CD4-positive, alpha-beta memory T cell (primary cell): ENCODE data around the gene PPP2R5B. TPM values are rescaled to one million over a fixed set of nuclear protein-coding genes. Genes with fewer than 3 reads are reported as not detected.

Experiments used
- CTCF ChIA-PET: fragments of 350-600 bp; sonication (Branson Sonifier 250); formaldehyde crosslinking; loops from one replicate; lab custom pipeline; 2021; ENCODE audit warnings: inconsistent platforms; ENCODE audit not compliant: partially characterized antibody; lab: Charles Lee
- POLR2A ChIA-PET: fragments of 350-600 bp; sonication (Branson Sonifier 250); formaldehyde crosslinking; loops from one replicate; lab custom pipeline; 2021; ENCODE audit not compliant: partially characterized antibody; lab: Charles Lee
- DNase-seq, 5 donors: peaks; one replicate each; pipeline versions ENCODE4 v3.0.0 to v3.0.0-alpha.2; 2020 to 2022; ENCODE audit warnings: mixed read lengths in 1 of 5
- H3K27ac ChIP-seq: one replicate; pipeline ENCODE4 v1.7.0; 2013; ENCODE audit warnings: low read depth, low read length
- H3K27me3 ChIP-seq: 2 replicates; pipeline ENCODE4 v1.7.0; 2013; ENCODE audit warnings: mild to moderate bottlenecking, low read length, moderate library complexity; ENCODE audit not compliant: insufficient read depth
- H3K36me3 ChIP-seq: 2 replicates; pipeline ENCODE4 v1.7.0; 2013; ENCODE audit warnings: mild to moderate bottlenecking, low read length, moderate library complexity; ENCODE audit not compliant: insufficient read depth
- H3K4me1 ChIP-seq: 2 replicates; pipeline ENCODE4 v1.7.0; 2013; ENCODE audit warnings: mild to moderate bottlenecking, low read length, moderate library complexity; ENCODE audit not compliant: insufficient read depth
- H3K4me3 ChIP-seq, 2 donors: one replicate each; pipeline ENCODE4 v1.7.0; 2013; ENCODE audit warnings: low read length in 2 of 2, mild to moderate bottlenecking in 1 of 2
- H3K9me3 ChIP-seq, 2 donors: one replicate each; pipeline ENCODE4 v1.7.0; 2013; ENCODE audit warnings: low read length in 2 of 2, control low read depth in 1 of 2; ENCODE audit not compliant: control insufficient read depth in 1 of 2
- H3K27ac Mint-ChIP-seq, 7 donors: one replicate each; pipeline ENCODE4 v1.8.0; 2020 to 2021; ENCODE audit warnings: mixed read lengths in 7 of 7, mild to moderate bottlenecking in 6 of 7, inconsistent platforms in 3 of 7, moderate library complexity in 3 of 7
- H3K27me3 Mint-ChIP-seq, 2 donors: one replicate each; pipeline ENCODE4 v1.8.0; 2020 to 2021; ENCODE audit warnings: mixed read lengths in 2 of 2
- H3K36me3 Mint-ChIP-seq, 2 donors: one replicate each; pipeline ENCODE4 v1.8.0; 2020 to 2021; ENCODE audit warnings: mixed read lengths in 2 of 2, inconsistent platforms in 1 of 2, mild to moderate bottlenecking in 1 of 2
- H3K4me1 Mint-ChIP-seq, 4 donors: one replicate each; pipeline ENCODE4 v1.8.0; 2020 to 2021; ENCODE audit warnings: mixed read lengths in 4 of 4, mild to moderate bottlenecking in 1 of 4
- H3K4me3 Mint-ChIP-seq, 8 donors: one replicate each; pipeline ENCODE4 v1.8.0; 2020 to 2021; ENCODE audit warnings: mixed read lengths in 8 of 8, mild to moderate bottlenecking in 7 of 8, moderate library complexity in 6 of 8, inconsistent platforms in 3 of 8
- H3K9me3 Mint-ChIP-seq, 8 donors: one replicate each; pipeline ENCODE4 v1.8.0; 2020 to 2021; ENCODE audit warnings: mixed read lengths in 8 of 8, mild to moderate bottlenecking in 5 of 8, inconsistent platforms in 3 of 8, moderate library complexity in 1 of 8
- intact Hi-C: fragments of 100-400 bp; cut with micrococcal nuclease; formaldehyde crosslinking; loops from one replicate; pipeline ENCODE4 v1.15.1; 2023
- polyA plus RNA-seq, 2 donors: library from polyadenylated mRNA; unstranded; fragments of 300-500 nt; fragmentation: Illumina TruSeq; gene quantifications; one replicate each; pipeline ENCODE4 v1.2.3, GENCODE V29; 2021
- total RNA-seq, 2 experiments: library from RNA; stranded (reverse); gene quantifications; one replicate each; pipeline ENCODE4 v1.2.3, GENCODE V29; 2021

PPP2R5B gene
- total RNA-seq = 10 to 100 TPM; 14.0 to 15.8 TPM
- polyA plus RNA-seq = 1 to 10 TPM; 5.6 to 8.8 TPM

DNA sequence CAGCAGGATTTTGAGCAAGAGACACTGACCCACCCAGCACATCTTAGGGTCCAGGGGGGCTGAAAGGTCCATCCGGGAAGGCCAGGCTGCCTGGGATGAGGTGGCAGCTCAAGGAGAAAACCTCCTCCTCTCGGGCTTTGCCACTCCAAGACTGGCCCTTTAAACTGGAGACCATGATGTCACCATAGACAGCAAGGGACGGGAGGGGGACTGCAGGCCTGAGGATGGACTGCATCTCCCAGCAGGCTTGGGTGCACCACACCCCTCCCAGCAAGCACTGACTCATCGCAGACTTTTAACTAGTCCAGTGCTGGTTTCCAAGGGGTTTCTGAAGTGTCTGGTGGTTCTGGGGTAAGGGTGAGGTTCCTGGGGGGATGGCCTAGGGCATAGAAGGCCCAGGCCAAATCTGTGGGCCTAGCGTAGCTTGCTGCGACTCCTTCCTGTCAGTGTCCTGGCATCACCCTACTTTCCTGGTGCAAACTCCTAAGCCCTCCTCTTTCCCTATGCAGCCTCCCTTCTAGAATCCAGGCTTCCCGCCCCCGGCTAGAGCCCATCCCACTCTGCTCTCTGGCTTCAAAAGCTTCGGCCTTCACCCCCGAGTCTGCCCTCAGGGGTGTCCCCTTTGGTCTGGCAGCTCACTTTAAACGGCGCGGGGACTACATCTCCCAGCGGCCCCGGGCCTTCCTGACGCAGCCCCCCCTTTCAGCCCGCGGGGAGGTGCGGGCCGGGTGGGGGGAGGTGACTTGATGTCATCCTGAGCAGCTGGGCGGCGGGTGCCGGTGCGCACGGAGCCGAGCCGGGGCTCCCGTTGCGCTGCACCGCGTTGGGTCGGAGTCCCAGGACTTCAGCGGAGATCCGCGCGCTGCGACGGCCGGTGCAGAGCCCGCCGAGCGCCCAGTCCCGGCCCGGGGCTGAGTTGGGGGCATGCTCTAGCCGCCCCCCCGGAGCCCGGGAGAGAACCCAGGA lies at the start of gene PPP2R5B:
TSS of gene PPP2R5B (plus strand) at position 746 of the 966 bp plus-strand sequence. CDS start 1,046 bp downstream, outside the sequence.
- peak within 1 kb of the TSS; percentile 61 to 85 for H3K4me3 ChIP-seq
- H3K27ac ChIP-seq = peak within 1 kb of the TSS; percentile 78
- CTCF ChIA-PET = interaction anchor here (0.9 to 1.5 kb wide), 4 partner anchors 31 to 80 kb away, joined by 3 to 4 read pairs (median 4); partner anchors contain the start of genes CDC42BPG, EHD1 and MAJIN
- peaks cover 9 to 15% (median 11%) of the 10 kb centered on the region in 4 donors for H3K4me1 Mint-ChIP-seq
- no peaks in the 10 kb centered on the region for H3K9me3 Mint-ChIP-seq
- peak; percentile 87 to 95 (median 90) for DNase-seq
- peak within 1 kb of the TSS; percentile 98 to 100 (median 99) for H3K27ac Mint-ChIP-seq
- H3K36me3 Mint-ChIP-seq = peaks cover 0 to 17% of the 10 kb centered on the region in 2 donors
- no peaks in the 10 kb centered on the region for H3K27me3 Mint-ChIP-seq
- H3K36me3 ChIP-seq = no peaks in the 10 kb centered on the region
- H3K9me3 ChIP-seq = no peaks in the 10 kb centered on the region
- POLR2A ChIA-PET = interaction anchor here (0.8 to 5.7 kb wide), 24 partner anchors 9 to 691 kb away, joined by 3 to 46 read pairs (median 7); partner anchors contain the start of genes ARL2, ATG2A, CDC42BPG and EHD1
- H3K27me3 ChIP-seq = no peaks in the 10 kb centered on the region
- H3K4me1 ChIP-seq = peaks cover 20% of the 10 kb centered on the region
- intact Hi-C loops = loop anchor here (1.0 to 2.0 kb wide), 6 partner anchors 8 to 189 kb away; partner anchors contain the start of genes CDCA5, EHD1, SNX15 and ZFPL1
- H3K4me3 Mint-ChIP-seq = peak within 1 kb of the TSS; percentile 93 to 99 (median 96)

GRCh38 chr11:64875369-64876228 lies 48.9 kb upstream of the PPP2R5B start:
- H3K4me1 Mint-ChIP-seq = peaks cover 47 to 90% (median 62%) of the 10 kb centered on the region in 4 donors

DNA sequence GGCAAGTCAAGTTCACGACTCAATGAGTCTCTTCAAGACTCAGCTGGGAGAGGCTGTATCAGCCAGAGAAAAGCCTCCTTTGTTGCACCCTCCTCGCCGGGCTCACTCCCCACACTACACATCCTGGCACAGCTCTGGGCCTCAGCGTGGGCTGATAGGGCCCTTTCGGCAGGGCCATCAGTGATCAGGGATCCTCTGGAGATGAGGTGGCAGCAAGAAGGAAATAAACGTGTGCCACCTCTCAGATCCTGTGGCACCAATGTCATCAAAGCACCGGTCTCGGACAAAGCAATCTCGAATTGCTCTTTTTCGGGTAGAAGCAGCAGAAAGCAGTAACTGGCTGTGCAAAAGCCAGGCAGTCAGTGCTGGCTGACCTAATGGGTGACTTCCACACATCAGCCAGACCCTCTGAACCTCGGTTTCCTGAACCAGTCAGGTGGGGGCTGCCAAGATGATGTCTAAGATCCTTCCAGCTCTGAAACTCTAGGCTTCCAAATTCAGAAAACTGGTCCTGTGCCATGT lies 48.2 kb upstream of the PPP2R5B start:
- Histone ChIP-seq H3K9me3 (no peaks in the 10 kb centered on the region), H3K4me3 (peak overlapping the region; percentile 82 to 99), H3K27ac (peak overlapping the region; percentile 85), H3K36me3 (peaks cover 26% of the 10 kb centered on the region), H3K27me3 (no peaks in the 10 kb centered on the region), H3K4me1 (peaks cover 77% of the 10 kb centered on the region)
- ChIA-PET POLR2A (interaction anchor here (0.8 to 31.5 kb wide), 10 partner anchors 9 to 242 kb away, joined by 3 to 2105 read pairs (median 18); partner anchors contain the start of genes CDC42BPG, RASGRP2, SF1 and ZNHIT2), CTCF (interaction anchor here (0.6 to 29.4 kb wide), 4 partner anchors 8 to 20 kb away, joined by 3 to 1245 read pairs (median 22); partner anchors contain the start of gene CDC42BPG)
- no peak for DNase-seq
- H3K4me3 Mint-ChIP-seq = peak overlapping the region; percentile 99 to 100 (median 99)
- no peaks in the 10 kb centered on the region for H3K27me3 Mint-ChIP-seq
- H3K4me1 Mint-ChIP-seq = peaks cover 48 to 90% (median 64%) of the 10 kb centered on the region in 4 donors
- peak overlapping the region; percentile 92 to 98 (median 96) for H3K27ac Mint-ChIP-seq
- intact Hi-C loops = no loop called here
- H3K9me3 Mint-ChIP-seq = peaks cover 0 to 14% (median 0%) of the 10 kb centered on the region in 8 donors
- peaks cover 36 to 59% of the 10 kb centered on the region in 2 donors for H3K36me3 Mint-ChIP-seq

More at GRCh38 chr11:64875369-64876228, 48.9 kb upstream of the PPP2R5B start:
- Mint-ChIP-seq H3K4me3 (peak overlapping the region; percentile 99 to 100 (median 99)), H3K27me3 (no peaks in the 10 kb centered on the region), H3K36me3 (peaks cover 38 to 65% of the 10 kb centered on the region in 2 donors), H3K27ac (peak overlapping the region; percentile 92 to 98 (median 96)), H3K9me3 (peaks cover 0 to 14% (median 0%) of the 10 kb centered on the region in 8 donors)
- CTCF ChIA-PET = interaction anchor here (0.6 to 29.4 kb wide), 5 partner anchors 9 to 19 kb away, joined by 3 to 1245 read pairs (median 5); partner anchors contain the start of gene CDC42BPG
- no peaks in the 10 kb centered on the region for H3K9me3 ChIP-seq
- peaks cover 77% of the 10 kb centered on the region for H3K4me1 ChIP-seq
- H3K4me3 ChIP-seq = peak overlapping the region; percentile 82 to 99
- H3K36me3 ChIP-seq = peaks cover 29% of the 10 kb centered on the region
- intact Hi-C loops = no loop called here
- no peaks in the 10 kb centered on the region for H3K27me3 ChIP-seq
- DNase-seq = no peak
- peak overlapping the region; percentile 85 for H3K27ac ChIP-seq
- POLR2A ChIA-PET = interaction anchor here (0.8 to 31.5 kb wide), 9 partner anchors 10 to 242 kb away, joined by 3 to 2105 read pairs (median 17); partner anchors contain the start of genes CDC42BPG, RASGRP2, SF1 and ZNHIT2

DNA sequence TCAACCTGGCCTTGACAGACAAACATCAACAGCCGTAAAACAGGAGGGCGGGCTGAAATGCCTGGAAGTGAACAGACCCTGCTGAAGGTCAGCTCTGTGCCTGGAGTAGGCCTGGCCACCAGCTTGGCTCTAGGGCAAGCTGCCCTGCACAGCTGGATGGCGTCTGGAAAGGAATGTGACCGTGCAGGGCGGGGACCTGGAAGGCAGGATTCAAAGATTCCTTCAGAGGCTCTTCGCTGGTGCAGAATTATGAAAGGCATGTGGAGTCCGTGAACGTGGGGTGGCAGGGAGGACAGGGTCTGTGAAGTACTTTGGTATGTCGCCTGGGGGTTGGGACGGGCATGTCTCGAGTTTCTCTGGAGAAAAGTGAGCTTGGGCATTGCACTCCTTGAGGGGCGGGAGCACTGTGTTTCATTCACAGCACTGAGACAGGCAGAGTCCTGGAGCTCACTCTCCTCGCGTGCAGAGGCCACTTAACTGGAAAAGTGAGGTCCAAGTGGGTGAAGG lies 47.6 kb upstream of the PPP2R5B start:
- peak overlapping the region; percentile 99 to 100 (median 99) for H3K4me3 Mint-ChIP-seq
- intact Hi-C loops = no loop called here
- CTCF ChIA-PET = interaction anchor here (1.8 to 29.4 kb wide), 4 partner anchors 11 to 21 kb away, joined by 5 to 1245 read pairs (median 34); partner anchors contain the start of gene CDC42BPG
- POLR2A ChIA-PET = interaction anchor here (0.8 to 31.5 kb wide), 17 partner anchors 8 to 245 kb away, joined by 3 to 2105 read pairs (median 7); partner anchors contain the start of genes CDC42BPG, FAU, MEN1 and MRPL49
- H3K27ac Mint-ChIP-seq = peak overlapping the region; percentile 92 to 98 (median 96)
- no peaks in the 10 kb centered on the region for H3K27me3 Mint-ChIP-seq
- Histone ChIP-seq H3K36me3 (peaks cover 20% of the 10 kb centered on the region), H3K9me3 (no peaks in the 10 kb centered on the region), H3K27ac (peak overlapping the region; percentile 85), H3K27me3 (no peaks in the 10 kb centered on the region), H3K4me3 (peak overlapping the region; percentile 82 to 99), H3K4me1 (peaks cover 76% of the 10 kb centered on the region)
- peaks cover 0 to 14% (median 0%) of the 10 kb centered on the region in 8 donors for H3K9me3 Mint-ChIP-seq
- H3K4me1 Mint-ChIP-seq = peaks cover 44 to 87% (median 61%) of the 10 kb centered on the region in 4 donors
- no peak for DNase-seq
- H3K36me3 Mint-ChIP-seq = peaks cover 32 to 53% of the 10 kb centered on the region in 2 donors

DNA sequence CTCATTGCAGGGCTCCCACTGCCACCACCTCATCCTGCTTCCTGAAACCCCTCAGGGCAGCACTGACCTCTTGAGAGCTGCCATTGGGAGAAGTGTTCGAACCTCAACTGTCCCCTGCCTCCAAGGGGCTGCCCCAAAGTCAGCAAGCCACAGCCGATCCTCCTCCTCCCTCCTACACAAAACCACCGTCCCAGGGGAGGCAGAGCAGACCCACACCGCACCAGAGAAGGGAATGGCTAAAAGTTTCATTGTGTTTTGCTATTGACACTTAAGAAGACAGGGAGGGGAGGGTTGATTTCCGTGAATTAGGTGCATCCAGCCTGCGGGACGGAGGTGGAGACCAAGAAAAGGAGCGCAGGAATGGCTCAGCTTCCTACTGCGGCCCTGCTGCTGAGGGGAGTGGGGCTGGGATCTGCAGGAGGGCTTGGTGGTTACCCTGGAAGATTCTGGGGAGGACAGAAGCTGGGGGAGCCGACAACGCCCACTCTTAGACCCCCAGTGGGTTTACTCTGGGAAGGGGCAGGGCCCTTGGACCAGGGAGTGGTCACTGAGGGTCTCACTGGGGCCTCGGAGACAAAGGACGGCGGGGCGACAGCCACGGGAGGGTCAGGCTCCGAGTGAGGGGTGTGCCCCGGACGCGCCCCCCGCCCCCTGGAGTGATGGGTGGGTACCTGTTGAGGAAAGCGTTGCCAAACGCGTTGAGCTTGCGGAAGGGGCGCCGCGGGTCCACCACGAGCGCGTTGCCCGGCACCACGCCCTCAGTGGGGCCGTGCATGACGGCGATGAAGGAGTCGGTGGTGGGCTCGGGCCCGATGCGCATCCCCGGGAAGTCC lies 46.9 kb upstream of the PPP2R5B start:
- Mint-ChIP-seq H3K9me3 (peaks cover 0 to 14% (median 0%) of the 10 kb centered on the region in 8 donors), H3K4me1 (peaks cover 40 to 80% (median 56%) of the 10 kb centered on the region in 4 donors), H3K27ac (peak overlapping the region; percentile 92 to 98 (median 96)), H3K27me3 (no peaks in the 10 kb centered on the region), H3K4me3 (peak overlapping the region; percentile 99 to 100 (median 99)), H3K36me3 (peaks cover 31 to 49% of the 10 kb centered on the region in 2 donors)
- Histone ChIP-seq H3K36me3 (peaks cover 15% of the 10 kb centered on the region), H3K27me3 (no peaks in the 10 kb centered on the region), H3K4me1 (peaks cover 69% of the 10 kb centered on the region), H3K27ac (peak overlapping the region; percentile 85), H3K9me3 (no peaks in the 10 kb centered on the region), H3K4me3 (peak overlapping the region; percentile 82 to 99)
- no peak for DNase-seq
- POLR2A ChIA-PET = interaction anchor here (0.8 to 31.5 kb wide), 22 partner anchors 8 to 244 kb away, joined by 3 to 2105 read pairs (median 5); partner anchors contain the start of genes ATG2A, CDC42BPG, FAU and MEN1
- intact Hi-C loops = loop anchor here (1.0 to 2.0 kb wide), 10 partner anchors 8 to 75 kb away; partner anchors contain the start of genes ATG2A, MAP4K2 and PPP2R5B
- CTCF ChIA-PET = interaction anchor here (1.5 to 29.4 kb wide), 4 partner anchors 10 to 47 kb away, joined by 4 to 1245 read pairs (median 34); partner anchors contain the start of genes CDC42BPG and PPP2R5B
